ENCODE data around the gene GRB2.

GRCh38 chr17:75384751-75385150, 20.7 kb downstream of the GRB2 start:
- TF ChIP-seq CTCF (IDR thresholded peaks at IDR 0.05; ENCODE audit: insufficient read depth, low read length, poor library complexity, severe bottlenecking): no peak
- no peak for TF ChIP-seq EZH2phosphoT487 (conservative IDR thresholded peaks at IDR 0.05; ENCODE audit: low read length)

Measured in SU-DHL-6 (cell line).